H9 (cell line): Measurements from ENCODE around the gene FLVCR2. TPM values are rescaled to one million over a fixed set of nuclear protein-coding genes. Genes with fewer than 3 reads are reported as not detected.

Experiments
- DNase-seq: peaks from one replicate; pipeline ENCODE4 v3.0.0-alpha.2; 2017
- H2AFZ ChIP-seq: one replicate; pipeline ENCODE4 v1.6.1; 2013; ENCODE audit warnings: mild to moderate bottlenecking, low read length, control low read depth, moderate library complexity
- H2AK5ac ChIP-seq: 2 replicates; pipeline ENCODE4 v1.6.1; 2013; ENCODE audit warnings: low read length, control low read depth, mixed read lengths; ENCODE audit not compliant: insufficient read length
- H2BK120ac ChIP-seq: one replicate; pipeline ENCODE4 v1.6.1; 2013; ENCODE audit warnings: low read depth, mild to moderate bottlenecking, low read length, control low read depth, inconsistent platforms; ENCODE audit not compliant: poor library complexity, severe bottlenecking
- H2BK12ac ChIP-seq: 2 replicates; pipeline ENCODE4 v1.6.1; 2013; ENCODE audit warnings: low read length, control low read depth, mixed read lengths, low read depth; ENCODE audit not compliant: insufficient read length
- H2BK15ac ChIP-seq: 2 replicates; pipeline ENCODE4 v1.6.1; 2013; ENCODE audit warnings: low read depth, low read length, control low read depth
- H2BK20ac ChIP-seq: one replicate; pipeline ENCODE4 v1.6.1; 2013; ENCODE audit warnings: low read depth, mild to moderate bottlenecking, low read length, control low read depth, inconsistent platforms; ENCODE audit not compliant: poor library complexity, severe bottlenecking
- H2BK5ac ChIP-seq: 2 replicates; pipeline ENCODE4 v1.6.1; 2013; ENCODE audit warnings: low read length, control low read depth, mixed read lengths; ENCODE audit not compliant: insufficient read length
- H3K14ac ChIP-seq: 2 replicates; pipeline ENCODE4 v1.6.1; 2013; ENCODE audit warnings: low read length, control low read depth; ENCODE audit not compliant: insufficient read depth
- H3K18ac ChIP-seq: 2 replicates; pipeline ENCODE4 v1.6.1; 2013; ENCODE audit warnings: low read depth, mild to moderate bottlenecking, mixed read lengths, low read length, control low read depth; ENCODE audit not compliant: insufficient read length
- H3K23ac ChIP-seq: 2 replicates; pipeline ENCODE4 v1.6.1; 2013; ENCODE audit warnings: low read length, control low read depth, mixed read lengths, low read depth; ENCODE audit not compliant: insufficient read length
- H3K23me2 ChIP-seq: 2 replicates; pipeline ENCODE4 v1.6.1; 2013; ENCODE audit warnings: low read depth, mild to moderate bottlenecking, mixed read lengths, low read length, control low read depth; ENCODE audit not compliant: insufficient read length, poor library complexity, severe bottlenecking
- H3K27ac ChIP-seq: 2 replicates; pipeline ENCODE4 v1.5.1; 2013; ENCODE audit warnings: low read length, control low read depth, mixed read lengths, low read depth; ENCODE audit not compliant: insufficient read length
- H3K27me3 ChIP-seq: 2 replicates; pipeline ENCODE4 v1.6.1; 2013; ENCODE audit warnings: low read length, control low read depth, inconsistent platforms; ENCODE audit not compliant: insufficient read depth
- H3K4ac ChIP-seq: 2 replicates; pipeline ENCODE4 v1.6.1; 2013; ENCODE audit warnings: low read depth, mild to moderate bottlenecking, control low read depth, inconsistent platforms, low read length, moderate library complexity
- H3K4me1 ChIP-seq: 2 replicates; pipeline ENCODE4 v1.6.1; 2013; ENCODE audit warnings: low read length, control low read depth, inconsistent platforms; ENCODE audit not compliant: insufficient read depth
- H3K4me2 ChIP-seq: 2 replicates; pipeline ENCODE4 v1.6.1; 2013; ENCODE audit warnings: low read length, control low read depth, mixed read lengths; ENCODE audit not compliant: insufficient read length, insufficient read depth
- H3K56ac ChIP-seq: 2 replicates; pipeline ENCODE4 v1.6.1; 2013; ENCODE audit warnings: low read depth, mild to moderate bottlenecking, mixed read lengths, low read length, control low read depth; ENCODE audit not compliant: insufficient read length
- H3K79me1 ChIP-seq: 2 replicates; pipeline ENCODE4 v1.6.1; 2013; ENCODE audit warnings: low read depth, mild to moderate bottlenecking, moderate library complexity, low read length, control low read depth, inconsistent platforms; ENCODE audit not compliant: insufficient read depth, poor library complexity, severe bottlenecking
- H3K79me2 ChIP-seq: 2 replicates; pipeline ENCODE4 v1.6.1; 2013; ENCODE audit warnings: low read length, control low read depth, inconsistent platforms; ENCODE audit not compliant: insufficient read depth
- H3K9ac ChIP-seq: 2 replicates; pipeline ENCODE4 v1.6.1; 2013; ENCODE audit warnings: low read length, control low read depth, mixed read lengths; ENCODE audit not compliant: insufficient read length; ENCODE audit errors: extremely low read depth
- H3K9me3 ChIP-seq: one replicate; pipeline ENCODE4 v1.6.1; 2013; ENCODE audit warnings: low read depth, low read length, inconsistent platforms; ENCODE audit not compliant: control insufficient read depth
- H3T11ph ChIP-seq: one replicate; pipeline ENCODE4 v1.6.1; 2013; ENCODE audit warnings: mild to moderate bottlenecking, low read length, control low read depth, inconsistent platforms
- H4K20me1 ChIP-seq: one replicate; pipeline ENCODE4 v1.6.1; 2013; ENCODE audit not compliant: control insufficient read depth, insufficient read length, insufficient read depth
- H4K5ac ChIP-seq: 2 replicates; pipeline ENCODE4 v1.6.1; 2013; ENCODE audit warnings: low read depth, mild to moderate bottlenecking, mixed read lengths, low read length, control low read depth; ENCODE audit not compliant: insufficient read length
- H4K8ac ChIP-seq: replicated peaks from 2 replicates; pipeline ENCODE4 v1.6.1; 2013; ENCODE audit warnings: low read length, control low read depth, mixed read lengths, low read depth; ENCODE audit not compliant: insufficient read length
- H4K91ac ChIP-seq: 2 replicates; pipeline ENCODE4 v1.6.1; 2013; ENCODE audit warnings: low read depth, mild to moderate bottlenecking, moderate library complexity, mixed read lengths, low read length, control low read depth; ENCODE audit not compliant: insufficient read length
- H3K27ac Mint-ChIP-seq, 3 experiments: 2 replicates in 2 of 3; 3 replicates in 1 of 3; pipeline ENCODE4 v1.8.0; 2020 to 2021; ENCODE audit warnings: mixed read lengths in 3 of 3, mild to moderate bottlenecking in 1 of 3, moderate library complexity in 1 of 3
- H3K27me3 Mint-ChIP-seq: 2 replicates; pipeline ENCODE4 v1.8.0; 2021; ENCODE audit warnings: low read depth, mild to moderate bottlenecking, moderate library complexity, mixed read lengths
- H3K36me3 Mint-ChIP-seq, 3 experiments: 2 replicates in 2 of 3; 3 replicates in 1 of 3; pipeline ENCODE4 v1.8.0; 2020 to 2021; ENCODE audit warnings: low read depth in 3 of 3, mixed read lengths in 3 of 3; ENCODE audit not compliant: insufficient read depth in 1 of 3
- H3K4me1 Mint-ChIP-seq, 2 experiments: 2 replicates each; pipeline ENCODE4 v1.8.0; 2020; ENCODE audit warnings: mixed read lengths in 2 of 2
- H3K4me3 Mint-ChIP-seq, 2 experiments: 2 replicates in 1 of 2; 3 replicates in 1 of 2; pipeline ENCODE4 v1.8.0; 2020 to 2021; ENCODE audit warnings: mild to moderate bottlenecking in 2 of 2, mixed read lengths in 2 of 2, moderate library complexity in 1 of 2
- H3K9me3 Mint-ChIP-seq, 2 experiments: 2 replicates in 1 of 2; 3 replicates in 1 of 2; pipeline ENCODE4 v1.8.0; 2020; ENCODE audit warnings: mild to moderate bottlenecking in 2 of 2, mixed read lengths in 2 of 2, moderate library complexity in 1 of 2
- WGBS: extraction: QIAGEN DNeasy Blood & Tissue Kit; methylation state at CpG from one replicate; pipeline ENCODE4 v1.1.7; 2013; ENCODE audit warnings: missing lambda C conversion rate, low lambda C conversion rate, mixed read lengths; ENCODE audit not compliant: insufficient read length; ENCODE audit errors: extremely low coverage; 5-methylcytosine and 5-hydroxymethylcytosine counted together
- total RNA-seq: library from RNA; stranded (reverse); gene quantifications from 2 replicates; pipeline ENCODE4 v1.2.1, GENCODE V29; 2021
- TF ChIP-seq, protein P1 (sequence below): fragments of 200-600 bp; sonication (generic); conservative IDR thresholded peaks from 3 replicates; pipeline ENCODE4 v1.8.0; 2021; ENCODE audit warnings: antibody characterized with exemption, mild to moderate bottlenecking

Gene FLVCR2
- total RNA-seq, 1 experiment from 2014 or later, result 7.1 TPM

- H3K23ac ChIP-seq, result no peak overlapping the region
- TF ChIP-seq, protein P1, sequence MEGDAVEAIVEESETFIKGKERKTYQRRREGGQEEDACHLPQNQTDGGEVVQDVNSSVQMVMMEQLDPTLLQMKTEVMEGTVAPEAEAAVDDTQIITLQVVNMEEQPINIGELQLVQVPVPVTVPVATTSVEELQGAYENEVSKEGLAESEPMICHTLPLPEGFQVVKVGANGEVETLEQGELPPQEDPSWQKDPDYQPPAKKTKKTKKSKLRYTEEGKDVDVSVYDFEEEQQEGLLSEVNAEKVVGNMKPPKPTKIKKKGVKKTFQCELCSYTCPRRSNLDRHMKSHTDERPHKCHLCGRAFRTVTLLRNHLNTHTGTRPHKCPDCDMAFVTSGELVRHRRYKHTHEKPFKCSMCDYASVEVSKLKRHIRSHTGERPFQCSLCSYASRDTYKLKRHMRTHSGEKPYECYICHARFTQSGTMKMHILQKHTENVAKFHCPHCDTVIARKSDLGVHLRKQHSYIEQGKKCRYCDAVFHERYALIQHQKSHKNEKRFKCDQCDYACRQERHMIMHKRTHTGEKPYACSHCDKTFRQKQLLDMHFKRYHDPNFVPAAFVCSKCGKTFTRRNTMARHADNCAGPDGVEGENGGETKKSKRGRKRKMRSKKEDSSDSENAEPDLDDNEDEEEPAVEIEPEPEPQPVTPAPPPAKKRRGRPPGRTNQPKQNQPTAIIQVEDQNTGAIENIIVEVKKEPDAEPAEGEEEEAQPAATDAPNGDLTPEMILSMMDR, result no peak
- H3K9me3 Mint-ChIP-seq, result no peaks in the 10 kb centered on the region
- no peak overlapping the region for H2AK5ac ChIP-seq
- H3K79me1 ChIP-seq, result no peaks in the 10 kb centered on the region
- H3K18ac ChIP-seq, result no peak overlapping the region
- H4K8ac ChIP-seq, result no peak overlapping the region
- H2BK15ac ChIP-seq, result no peak overlapping the region
- no peak overlapping the region for H2AFZ ChIP-seq
- H3K56ac ChIP-seq, result no peak overlapping the region
- H3K27me3 ChIP-seq, result no peaks in the 10 kb centered on the region
- H3K9me3 ChIP-seq, result no peaks in the 10 kb centered on the region
- H2BK20ac ChIP-seq, result no peak overlapping the region
- H3K4ac ChIP-seq, result no peak overlapping the region
- H3K4me3 Mint-ChIP-seq, result no peak overlapping the region
- H3K4me1 ChIP-seq, result no peaks in the 10 kb centered on the region
- H3K27ac ChIP-seq, result no peak overlapping the region
- H3K27me3 Mint-ChIP-seq, result no peaks in the 10 kb centered on the region
- DNase-seq, result no peak
- H3K4me1 Mint-ChIP-seq, result no peaks in the 10 kb centered on the region
- H3K14ac ChIP-seq, result no peak overlapping the region
- H2BK12ac ChIP-seq, result no peak overlapping the region
- no peak overlapping the region for H2BK5ac ChIP-seq
- H3K79me2 ChIP-seq, result no peaks in the 10 kb centered on the region
- H3K23me2 ChIP-seq, result no peaks in the 10 kb centered on the region
- no peak overlapping the region for H3K4me2 ChIP-seq
- no CpG with 5 or more reads among the region's 5 CpGs for WGBS
- no peak overlapping the region for H3K27ac Mint-ChIP-seq
- H4K20me1 ChIP-seq, result no peaks in the 10 kb centered on the region
- H4K91ac ChIP-seq, result no peak overlapping the region
- H2BK120ac ChIP-seq, result no peak overlapping the region
- no peak overlapping the region for H4K5ac ChIP-seq
- H3K36me3 Mint-ChIP-seq, result no peaks in the 10 kb centered on the region
- H3K9ac ChIP-seq, result no peak overlapping the region
- no peak overlapping the region for H3T11ph ChIP-seq
These were observed 46.6 kb upstream of the FLVCR2 start for GRCh38 chr14:75531660-75532317.
